B cell (primary cell): Measurements from ENCODE around the gene CTNS. TPM values are rescaled to one million over a fixed set of nuclear protein-coding genes. Genes with fewer than 3 reads are reported as not detected.

Experiments
- ATAC-seq: fragments of 200-7000 bp; cut with Tn5 transposase; one replicate; pipeline ENCODE4 v1.10.0; 2021; ENCODE audit warnings: low read depth, mild to moderate bottlenecking, moderate number of reproducible peaks, moderate library complexity
- CTCF ChIA-PET: fragments of 350-600 bp; sonication (Branson Sonifier 250); formaldehyde crosslinking; loops from one replicate; lab custom pipeline; 2021; ENCODE audit warnings: antibody characterized with exemption, inconsistent platforms; lab: Charles Lee
- POLR2A ChIA-PET: fragments of 350-600 bp; sonication (Branson Sonifier 250); formaldehyde crosslinking; loops from one replicate; lab custom pipeline; 2021; ENCODE audit warnings: antibody characterized with exemption; lab: Charles Lee
- DNase-seq: peaks from one replicate; pipeline ENCODE4 v3.0.0; 2013
- H2AFZ ChIP-seq: 2 replicates; pipeline ENCODE4 v1.6.1; 2012; ENCODE audit warnings: mild to moderate bottlenecking, low read depth, low read length; ENCODE audit not compliant: insufficient read depth, poor library complexity, severe bottlenecking
- H3K27ac ChIP-seq, 2 donors: 1 replicate in 1 of 2; 2 replicates in 1 of 2; pipeline ENCODE4 v1.5.1; 2012 to 2013; ENCODE audit warnings: low read length in 2 of 2, mild to moderate bottlenecking in 2 of 2, moderate library complexity in 1 of 2
- H3K27me3 ChIP-seq, 4 experiments: fragments of 200-600 bp in 1 of 4; sonication (generic) in 1 of 4; replicated peaks in 1 of 4; 1 replicate in 2 of 4; 2 replicates in 2 of 4; pipeline versions ENCODE4 v1.6.1 to v1.7.0; 2013 to 2016; ENCODE audit warnings: low read length in 3 of 4, mild to moderate bottlenecking in 2 of 4, mixed read lengths in 1 of 4, moderate library complexity in 1 of 4; ENCODE audit not compliant: insufficient read depth in 4 of 4, control insufficient read depth in 3 of 4; ENCODE audit errors: control extremely low read depth in 1 of 4
- H3K36me3 ChIP-seq, 2 experiments: replicated peaks in 1 of 2; 1 replicate in 1 of 2; 2 replicates in 1 of 2; pipeline versions ENCODE4 v1.6.1 to v1.7.1; 2013; ENCODE audit warnings: low read length in 1 of 2; ENCODE audit not compliant: insufficient read depth in 2 of 2, control insufficient read depth in 1 of 2; ENCODE audit errors: control extremely low read depth in 1 of 2, extremely low read depth in 1 of 2
- H3K4me1 ChIP-seq, 2 donors: fragments of 200-600 bp in 1 of 2; sonication (generic) in 1 of 2; 1 replicate in 1 of 2; 2 replicates in 1 of 2; pipeline versions ENCODE4 v1.5.1 to v1.6.1; 2013 to 2017; ENCODE audit warnings: low read length in 2 of 2; ENCODE audit not compliant: control insufficient read depth in 2 of 2, insufficient read depth in 2 of 2
- H3K4me2 ChIP-seq: replicated peaks from 2 replicates; pipeline ENCODE3; 2012; ENCODE audit warnings: mild to moderate bottlenecking, low read depth, low read length; ENCODE audit not compliant: poor library complexity, severe bottlenecking
- H3K4me3 ChIP-seq, 5 experiments: fragments of 200-600 bp in 1 of 5; sonication (generic) in 1 of 5; 1 replicate in 3 of 5; 2 replicates in 2 of 5; pipeline versions ENCODE4 v1.5.1 to v1.7.0; 2011 to 2016; ENCODE audit warnings: low read length in 4 of 5, mild to moderate bottlenecking in 4 of 5, low read depth in 2 of 5, control low read depth in 1 of 5, moderate library complexity in 1 of 5; ENCODE audit not compliant: insufficient read depth in 1 of 5; ENCODE audit errors: control extremely low read depth in 1 of 5, extremely low read depth in 1 of 5
- H3K79me2 ChIP-seq: fragments of 200-600 bp; sonication (generic); one replicate; pipeline ENCODE4 v1.6.0; 2016; ENCODE audit warnings: low read length; ENCODE audit not compliant: control insufficient read depth, insufficient read depth
- H3K9ac ChIP-seq: fragments of 200-600 bp; sonication (generic); 2 replicates; pipeline ENCODE4 v1.6.1; 2017; ENCODE audit warnings: mild to moderate bottlenecking, low read length, moderate library complexity
- H3K9me3 ChIP-seq, 3 donors: one replicate each; pipeline versions ENCODE4 v1.6.1 to v1.7.1; 2013; ENCODE audit warnings: low read length in 2 of 3; ENCODE audit not compliant: control insufficient read depth in 2 of 3, insufficient read depth in 1 of 3; ENCODE audit errors: control extremely low read depth in 1 of 3
- H4K20me1 ChIP-seq: 2 replicates; pipeline ENCODE4 v1.6.0; 2012; ENCODE audit warnings: mild to moderate bottlenecking, low read length; ENCODE audit not compliant: insufficient read depth, control insufficient read depth, poor library complexity, severe bottlenecking
- H3K27ac Mint-ChIP-seq: one replicate; pipeline ENCODE4 v1.8.0; 2021; ENCODE audit warnings: mixed read lengths
- H3K27me3 Mint-ChIP-seq: one replicate; pipeline ENCODE4 v1.8.0; 2021; ENCODE audit warnings: mixed read lengths
- H3K4me1 Mint-ChIP-seq: one replicate; pipeline ENCODE4 v1.8.0; 2021; ENCODE audit warnings: mixed read lengths
- H3K4me3 Mint-ChIP-seq: one replicate; pipeline ENCODE4 v1.8.0; 2021; ENCODE audit warnings: mixed read lengths
- H3K9me3 Mint-ChIP-seq: one replicate; pipeline ENCODE4 v1.8.0; 2022; ENCODE audit warnings: mixed read lengths; ENCODE audit not compliant: insufficient read depth
- CTCF ChIP-seq: fragments of 200-600 bp; IDR thresholded peaks from one replicate; pipeline ENCODE4 v1.8.0; 2022; ENCODE audit warnings: antibody characterized with exemption, mild to moderate bottlenecking
- EZH2 ChIP-seq: IDR thresholded peaks from 2 replicates; pipeline ENCODE4 v1.6.1; 2012; ENCODE audit warnings: borderline replicate concordance, low read depth, mild to moderate bottlenecking, moderate library complexity, low read length; ENCODE audit not compliant: insufficient read depth, poor library complexity, severe bottlenecking
- WGBS: methylation state at CpG from one replicate; pipeline ENCODE4 v1.1.5; 2013; ENCODE audit warnings: missing lambda C conversion rate; ENCODE audit not compliant: insufficient coverage; 5-methylcytosine and 5-hydroxymethylcytosine counted together
- intact Hi-C: fragments of 100-400 bp; cut with micrococcal nuclease; formaldehyde crosslinking; loops from one replicate; pipeline ENCODE4 v1.10.0; 2022
- polyA plus RNA-seq: library from polyadenylated mRNA; depleted of rRNA; stranded (reverse); fragments of >200 nt; gene quantifications from 2 replicates; pipeline ENCODE4 v1.2.3, GENCODE V29; 2012
- total RNA-seq, 2 donors: library from RNA; stranded (reverse); fragments of 120-200 nt in 1 of 2; gene quantifications; 1 replicate in 1 of 2; 2 replicates in 1 of 2; pipeline versions ENCODE4 v1.2.3 to v1.2.4, GENCODE V29; 2013 to 2022

CTNS gene
- total and polyA plus RNA-seq, 2 donors (not counting 1 experiment from before 2014, with no cell fraction given), result 11.6 to 24.7 TPM

- DNase-seq (no peak), ATAC-seq (no peak)
- intact Hi-C loops, result no loop called here
- TF ChIP-seq CTCF (no peak), EZH2 (no peak)
- Histone ChIP-seq H3K27me3 (no peaks in the 10 kb centered on the region), H3K9me3 (no peaks in the 10 kb centered on the region), H2AFZ (no peak overlapping the region), H3K4me2 (no peak overlapping the region), H3K9ac (no peak overlapping the region), H3K36me3 (no peaks in the 10 kb centered on the region), H4K20me1 (no peaks in the 10 kb centered on the region), H3K4me1 (peaks cover 5 to 17% of the 10 kb centered on the region in 2 donors), H3K27ac (no peak overlapping the region), H3K4me3 (no peak overlapping the region), H3K79me2 (peaks cover 26% of the 10 kb centered on the region)
- H3K27ac Mint-ChIP-seq, result peak overlapping the region; percentile 5
- H3K27me3 Mint-ChIP-seq, result no peaks in the 10 kb centered on the region
- H3K4me1 Mint-ChIP-seq, result peaks cover 28% of the 10 kb centered on the region
- no peak overlapping the region for H3K4me3 Mint-ChIP-seq
- no peaks in the 10 kb centered on the region for H3K9me3 Mint-ChIP-seq
- ChIA-PET POLR2A (no interaction called here), CTCF (no interaction called here)
- 9% methylated on average over 7 of the region's 7 CpGs for WGBS
These were observed 3.5 kb downstream of the CTNS start for GRCh38 chr17:3639981-3640596.

GRCh38 chr17:3641014-3641413 lies 4.5 kb downstream of the CTNS start:
- no peak for DNase-seq
- WGBS, result 100% methylated on average over 3 of the region's 3 CpGs
- intact Hi-C loops, result no loop called here
- no peak overlapping the region for H3K4me2 ChIP-seq
- no peak overlapping the region for H3K9ac ChIP-seq
- Mint-ChIP-seq H3K27me3 (no peaks in the 10 kb centered on the region), H3K9me3 (no peaks in the 10 kb centered on the region), H3K27ac (no peak overlapping the region), H3K4me3 (no peak overlapping the region), H3K4me1 (peaks cover 33% of the 10 kb centered on the region)
- no peaks in the 10 kb centered on the region for H3K36me3 ChIP-seq
- no peaks in the 10 kb centered on the region for H3K27me3 ChIP-seq
- no peak for ATAC-seq
- H3K9me3 ChIP-seq, result no peaks in the 10 kb centered on the region
- peaks cover 20% of the 10 kb centered on the region for H3K79me2 ChIP-seq
- no peak overlapping the region for H3K27ac ChIP-seq
- peaks cover 11 to 20% of the 10 kb centered on the region in 2 donors for H3K4me1 ChIP-seq
- H2AFZ ChIP-seq, result no peak overlapping the region
- ChIA-PET POLR2A (no interaction called here), CTCF (no interaction called here)
- no peak overlapping the region for H3K4me3 ChIP-seq
- H4K20me1 ChIP-seq, result no peaks in the 10 kb centered on the region
- no peak for TF ChIP-seq CTCF
- no peak for TF ChIP-seq EZH2
